ENCODE measurements around the gene GAK. TPM values are rescaled to one million over a fixed set of nuclear protein-coding genes. Genes with fewer than 3 reads are reported as not detected.

The GAK gene
- total RNA-seq, 2 experiments from 2014 or later, result 101 to 105 TPM

- ChIA-PET POLR2A (no interaction called here), CTCF (no interaction called here)
Observed at GRCh38 chr4:898869-899555, 33.1 kb downstream of the GAK start.

DNA sequence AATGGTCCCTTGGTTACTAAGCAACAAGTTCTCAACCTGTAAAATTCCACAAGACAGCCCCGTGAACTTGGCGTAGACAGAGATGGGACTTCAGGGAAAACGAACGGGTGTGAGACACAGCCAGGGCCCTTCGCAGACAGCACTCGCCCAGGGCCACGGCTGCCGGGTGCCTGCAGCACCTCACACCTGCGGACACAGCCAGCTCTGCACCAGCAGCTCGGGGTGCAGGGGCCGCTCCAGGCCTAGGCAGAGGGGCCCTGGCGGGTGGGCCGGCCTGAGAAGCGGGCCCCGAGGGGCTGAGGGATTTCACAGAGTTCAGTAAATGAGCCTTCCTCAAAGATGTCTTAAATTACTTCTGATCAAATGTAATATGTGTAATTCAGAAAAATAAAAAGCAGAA lies 34.0 kb downstream of the GAK start:
- CTCF ChIA-PET, result no interaction called here
- POLR2A ChIA-PET, result no interaction called here

GRCh38 chr4:896630-897029 lies 35.5 kb downstream of the GAK start:
- CTCF ChIA-PET, result interaction anchor here (0.5 kb wide), 1 partner anchor 155 kb away, joined by 3 read pairs; no protein-coding TSS in a partner anchor
- POLR2A ChIA-PET, result no interaction called here

DNA sequence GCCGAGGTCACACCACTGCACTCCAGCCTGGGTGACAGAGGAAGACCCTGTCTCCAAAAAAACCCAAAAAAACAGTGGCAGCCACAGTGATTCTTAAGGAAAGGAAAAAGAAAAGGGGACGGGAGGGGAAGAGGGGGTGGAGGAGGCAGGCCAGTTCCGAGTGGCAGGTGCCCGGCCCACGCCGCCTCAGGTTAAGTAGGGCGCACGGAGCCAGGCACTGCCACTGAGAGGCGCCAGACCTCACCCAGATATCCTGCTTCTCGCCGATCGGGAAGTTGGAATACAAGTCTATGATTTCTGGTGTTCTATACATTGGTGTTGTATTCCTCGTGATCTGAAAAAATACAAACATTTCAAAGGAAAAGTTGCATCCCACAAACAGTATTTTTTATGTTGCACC lies 35.9 kb downstream of the GAK start:
- POLR2A ChIA-PET, result no interaction called here
- CTCF ChIA-PET, result interaction anchor here (0.5 kb wide), 1 partner anchor 154 kb away, joined by 3 read pairs; no protein-coding TSS in a partner anchor

DNA sequence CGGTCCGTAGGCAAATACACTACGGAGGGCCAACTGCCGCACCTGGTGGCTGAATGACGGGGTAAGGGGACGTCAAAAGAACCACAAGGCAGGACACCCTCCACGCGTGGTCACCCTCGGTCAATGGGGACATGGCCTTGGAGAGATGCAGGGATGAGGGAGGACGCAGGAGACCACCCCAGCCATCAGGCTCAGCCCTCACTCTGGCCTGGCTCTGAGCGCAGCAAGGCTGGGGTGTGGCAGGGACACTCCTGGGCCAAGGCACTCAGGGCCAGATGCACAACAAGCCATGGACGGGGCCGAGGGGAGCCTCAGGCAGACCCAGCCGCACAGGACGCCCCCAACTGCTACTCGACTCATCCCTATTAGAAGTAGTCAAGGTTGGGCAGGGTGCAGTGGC lies 36.5 kb downstream of the GAK start:
- ChIA-PET CTCF (no interaction called here), POLR2A (no interaction called here)

DNA sequence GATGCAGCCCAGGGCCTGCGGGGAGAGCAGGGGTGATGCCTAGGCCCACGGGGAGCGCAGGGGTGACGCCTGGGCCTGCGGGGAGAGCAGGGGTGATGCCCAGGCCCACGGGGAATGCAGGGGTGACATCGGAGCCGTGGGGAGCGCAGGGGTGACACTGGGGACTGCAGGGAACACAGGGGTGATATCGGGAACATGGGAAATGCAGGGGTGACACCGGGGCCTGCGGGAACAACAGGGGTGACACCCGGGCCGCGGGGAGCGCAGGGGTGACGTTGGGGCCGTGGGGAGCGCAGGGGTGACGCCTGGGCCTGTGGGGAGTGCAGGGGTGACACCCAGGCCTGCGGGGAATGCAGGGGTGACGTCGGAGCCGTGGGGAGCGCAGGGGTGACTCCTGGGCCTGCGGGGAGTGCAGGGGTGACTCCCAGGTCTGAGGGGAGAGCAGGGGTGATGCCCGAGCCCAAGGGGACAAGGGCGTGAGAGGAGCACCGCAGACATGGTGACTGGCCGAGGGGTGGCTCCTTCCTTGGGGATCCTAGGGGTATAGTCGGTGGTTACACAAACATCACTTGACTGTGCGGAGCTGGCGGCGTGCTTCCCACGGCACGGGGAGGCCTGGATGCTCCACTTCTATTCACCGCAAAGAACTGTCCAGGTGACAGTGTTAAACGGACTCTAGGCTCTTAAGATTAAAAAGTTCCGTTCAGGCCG lies 38.0 kb downstream of the GAK start:
- CTCF ChIA-PET, result no interaction called here
- POLR2A ChIA-PET, result no interaction called here

GRCh38 chr4:893276-893994 lies 38.7 kb downstream of the GAK start:
- ChIA-PET CTCF (no interaction called here), POLR2A (no interaction called here)

- ChIA-PET POLR2A (interaction anchor here (0.5 kb wide), 1 partner anchor 60 kb away, joined by 4 read pairs; no protein-coding TSS in a partner anchor), CTCF (no interaction called here)
Observed at GRCh38 chr4:892780-893179, 39.3 kb downstream of the GAK start.

DNA sequence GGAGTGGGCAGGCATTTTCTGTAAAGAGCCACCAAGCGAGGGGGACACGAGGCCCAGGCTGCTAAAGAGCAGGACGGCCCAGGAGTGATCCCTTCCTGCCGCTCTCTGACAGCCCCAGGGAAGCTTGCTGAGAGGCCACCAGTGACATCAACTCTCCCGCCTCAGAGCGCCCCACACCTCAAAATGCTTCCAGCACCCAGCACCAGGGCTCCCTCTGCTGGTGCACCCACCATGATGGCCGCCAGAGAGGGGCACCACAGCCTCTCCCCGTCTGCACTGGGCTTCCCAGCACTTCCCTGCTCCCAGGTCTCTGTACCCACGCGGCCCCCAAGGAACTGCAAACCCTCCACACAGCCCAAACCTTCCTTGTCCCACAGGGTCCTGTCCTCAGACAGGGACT lies 40.4 kb downstream of the GAK start:
- ChIA-PET CTCF (interaction anchor here (1.0 to 1.2 kb wide), 4 partner anchors 9 to 149 kb away, joined by 3 to 4 read pairs (median 4); no protein-coding TSS in a partner anchor), POLR2A (no interaction called here)

DNA sequence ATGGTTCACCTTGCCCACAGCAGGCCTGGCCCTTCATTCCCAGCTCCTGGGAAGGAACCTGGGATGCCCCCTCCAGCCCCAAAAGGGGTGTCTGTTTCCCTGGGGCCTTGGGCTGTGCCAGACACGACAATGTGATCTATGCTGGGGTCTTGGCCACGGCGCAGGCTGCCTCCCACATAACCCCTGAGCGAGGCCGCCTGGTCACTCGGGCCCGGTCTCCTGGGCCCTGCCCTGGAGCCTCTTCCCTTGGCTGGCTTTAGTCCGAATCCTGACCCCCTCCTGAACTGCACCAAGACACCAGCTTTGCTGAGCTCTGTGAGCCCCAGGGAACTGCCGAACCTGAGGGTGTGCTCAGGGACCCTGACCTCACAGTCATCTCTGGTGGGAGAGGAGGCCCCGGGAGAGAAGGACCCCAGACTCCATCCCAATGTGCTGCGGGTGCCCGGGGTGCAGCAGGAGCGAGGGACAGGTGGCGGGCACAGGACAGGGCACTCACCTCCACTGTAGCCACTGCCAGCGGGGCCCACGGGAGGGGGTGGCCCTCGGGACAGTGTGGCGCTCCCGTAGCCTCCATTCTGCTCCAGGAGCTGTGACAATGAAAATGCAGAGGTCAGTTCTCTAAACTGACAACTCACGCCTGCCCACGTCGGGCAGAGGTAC lies 42.0 kb downstream of the GAK start:
- ChIA-PET POLR2A (no interaction called here), CTCF (interaction anchor here (0.9 to 1.2 kb wide), 2 partner anchors 11 to 147 kb away, joined by 3 to 4 read pairs; no protein-coding TSS in a partner anchor)

- ChIA-PET CTCF (interaction anchor here (0.9 kb wide), 1 partner anchor 147 kb away, joined by 3 read pairs; no protein-coding TSS in a partner anchor), POLR2A (no interaction called here)
Observed at GRCh38 chr4:889516-889915, 42.6 kb downstream of the GAK start.

- ChIA-PET CTCF (no interaction called here), POLR2A (no interaction called here)
Observed at GRCh38 chr4:888029-888428, 44.1 kb downstream of the GAK start.

- POLR2A ChIA-PET, result no interaction called here
- CTCF ChIA-PET, result no interaction called here
Observed at GRCh38 chr4:887034-887763, 44.9 kb downstream of the GAK start.

- ChIA-PET CTCF (no interaction called here), POLR2A (no interaction called here)
Observed at GRCh38 chr4:886244-886643, 45.9 kb downstream of the GAK start.

- CTCF ChIA-PET, result no interaction called here
- POLR2A ChIA-PET, result no interaction called here
Observed at GRCh38 chr4:885353-885752, 46.8 kb downstream of the GAK start.

DNA sequence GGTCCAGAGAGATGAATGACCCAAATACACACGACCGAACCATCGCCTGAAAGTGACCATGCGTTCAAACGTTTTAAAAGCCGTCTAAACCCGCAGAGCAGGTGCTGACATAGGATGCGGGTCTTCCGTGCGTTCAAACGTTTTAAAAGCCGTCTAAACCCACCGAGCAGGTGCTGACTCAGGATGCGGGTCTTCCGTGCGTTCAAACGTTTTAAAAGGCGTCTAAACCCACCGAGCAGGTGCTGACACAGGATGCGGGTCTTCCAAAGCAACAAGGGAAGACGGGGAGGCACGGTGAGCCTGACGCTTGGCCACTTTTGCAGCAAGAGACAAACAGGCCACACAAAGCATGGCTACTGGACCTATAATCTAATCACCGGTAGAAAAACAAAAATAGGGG lies 47.2 kb downstream of the GAK start:
- CTCF ChIA-PET, result no interaction called here

DNA sequence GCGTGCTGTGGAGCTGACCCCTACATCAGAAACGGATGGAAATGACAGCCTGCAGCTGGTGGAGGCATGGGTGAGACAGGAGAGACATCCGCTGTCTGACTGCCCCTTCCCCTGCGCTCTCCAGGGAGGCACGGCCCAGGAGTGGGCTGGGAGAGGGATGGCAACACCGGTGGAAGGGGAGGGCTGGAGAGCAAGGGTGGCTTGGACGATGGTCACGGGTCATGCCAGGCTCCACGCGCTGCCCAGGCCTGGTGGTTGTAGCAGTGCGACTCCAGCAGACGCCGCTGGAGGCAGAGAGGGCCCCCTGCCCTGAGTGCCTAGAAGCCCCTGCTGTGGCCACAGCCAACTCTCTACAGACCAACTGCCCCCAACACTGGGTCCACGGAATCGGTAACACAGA lies 47.9 kb downstream of the GAK start:
- ChIA-PET CTCF (no interaction called here), POLR2A (no interaction called here)

More for the DNA sequence above, 47.2 kb downstream of the GAK start:
- POLR2A ChIA-PET, result no interaction called here

- CTCF ChIA-PET, result no interaction called here
- POLR2A ChIA-PET, result no interaction called here
Observed at GRCh38 chr4:883377-884095, 48.6 kb downstream of the GAK start.

GRCh38 chr4:882646-883045 lies 49.5 kb downstream of the GAK start:
- CTCF ChIA-PET, result interaction anchor here (0.9 kb wide), 1 partner anchor 9 kb away, joined by 3 read pairs; no protein-coding TSS in a partner anchor
- POLR2A ChIA-PET, result no interaction called here

Measured in activated CD8-positive, alpha-beta memory T cell treated with anti-CD3 and anti-CD28 coated beads for 36 hours (primary cell).